ENCODE data around the gene EXD3. TPM values are rescaled to one million over a fixed set of nuclear protein-coding genes. Genes with fewer than 3 reads are reported as not detected.

The EXD3 gene
- total and polyA plus RNA-seq, 7 donors, result 8.9 to 29.7 (median 18.0) TPM

DNA sequence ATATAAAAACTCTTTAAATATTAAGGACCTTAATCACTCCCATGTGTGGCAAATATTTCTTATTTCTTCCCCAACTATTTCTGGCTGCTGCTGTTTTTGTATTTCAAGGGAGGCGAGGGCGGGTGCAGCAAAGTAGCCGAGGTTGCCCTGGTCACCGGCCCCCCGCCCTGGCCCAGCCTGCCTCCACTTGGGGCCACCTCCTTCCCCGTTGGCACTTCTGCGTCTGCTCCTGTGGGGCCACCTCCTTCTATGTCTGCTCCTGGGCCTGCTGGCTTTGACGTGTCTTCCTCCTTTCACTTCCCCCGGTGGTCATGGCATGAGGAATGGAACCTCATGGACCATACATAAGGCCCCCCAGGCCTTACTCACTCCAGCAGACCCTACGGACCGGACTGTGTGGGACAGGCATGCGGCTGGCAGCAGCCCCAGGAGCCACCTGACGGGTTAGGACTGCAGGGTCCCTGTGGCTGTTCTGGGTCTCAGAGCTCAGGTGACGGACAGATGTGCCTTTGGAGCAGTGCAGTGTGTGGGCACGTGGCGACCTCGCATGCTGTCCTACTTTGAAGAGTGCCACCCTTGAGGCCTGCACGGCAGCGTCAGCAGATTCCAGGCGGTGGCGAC, 24.0 kb upstream of the EXD3 start:
- TF ChIP-seq POLR2AphosphoS5 (IDR thresholded peaks at IDR 0.05) (no peak), POLR2A (IDR thresholded peaks at IDR 0.05) (no peak), EP300 (IDR thresholded peaks at IDR 0.05) (no peak)
- TF ChIP-seq, protein P1, sequence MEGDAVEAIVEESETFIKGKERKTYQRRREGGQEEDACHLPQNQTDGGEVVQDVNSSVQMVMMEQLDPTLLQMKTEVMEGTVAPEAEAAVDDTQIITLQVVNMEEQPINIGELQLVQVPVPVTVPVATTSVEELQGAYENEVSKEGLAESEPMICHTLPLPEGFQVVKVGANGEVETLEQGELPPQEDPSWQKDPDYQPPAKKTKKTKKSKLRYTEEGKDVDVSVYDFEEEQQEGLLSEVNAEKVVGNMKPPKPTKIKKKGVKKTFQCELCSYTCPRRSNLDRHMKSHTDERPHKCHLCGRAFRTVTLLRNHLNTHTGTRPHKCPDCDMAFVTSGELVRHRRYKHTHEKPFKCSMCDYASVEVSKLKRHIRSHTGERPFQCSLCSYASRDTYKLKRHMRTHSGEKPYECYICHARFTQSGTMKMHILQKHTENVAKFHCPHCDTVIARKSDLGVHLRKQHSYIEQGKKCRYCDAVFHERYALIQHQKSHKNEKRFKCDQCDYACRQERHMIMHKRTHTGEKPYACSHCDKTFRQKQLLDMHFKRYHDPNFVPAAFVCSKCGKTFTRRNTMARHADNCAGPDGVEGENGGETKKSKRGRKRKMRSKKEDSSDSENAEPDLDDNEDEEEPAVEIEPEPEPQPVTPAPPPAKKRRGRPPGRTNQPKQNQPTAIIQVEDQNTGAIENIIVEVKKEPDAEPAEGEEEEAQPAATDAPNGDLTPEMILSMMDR (IDR thresholded peaks at IDR 0.05), result no peak
- DNase-seq, result no peak
- Histone ChIP-seq H3K36me3 (peaks cover 0 to 13% (median 6%) of the 10 kb centered on the region in 4 donors), H3K9me3 (peaks cover 0 to 3% (median 0%) of the 10 kb centered on the region in 4 donors), H3K27me3 (peaks cover 2 to 30% (median 9%) of the 10 kb centered on the region in 3 donors), H3K4me1 (peaks cover 0 to 9% (median 8%) of the 10 kb centered on the region in 4 donors), H3K4me3 (no peak overlapping the region), H3K27ac (no peak overlapping the region)
- intact Hi-C loops (cut with DNase I), result no loop called here
- WGBS, 2 donors, result 80 to 82% methylated on average over 21 of the region's 21 CpGs

DNA sequence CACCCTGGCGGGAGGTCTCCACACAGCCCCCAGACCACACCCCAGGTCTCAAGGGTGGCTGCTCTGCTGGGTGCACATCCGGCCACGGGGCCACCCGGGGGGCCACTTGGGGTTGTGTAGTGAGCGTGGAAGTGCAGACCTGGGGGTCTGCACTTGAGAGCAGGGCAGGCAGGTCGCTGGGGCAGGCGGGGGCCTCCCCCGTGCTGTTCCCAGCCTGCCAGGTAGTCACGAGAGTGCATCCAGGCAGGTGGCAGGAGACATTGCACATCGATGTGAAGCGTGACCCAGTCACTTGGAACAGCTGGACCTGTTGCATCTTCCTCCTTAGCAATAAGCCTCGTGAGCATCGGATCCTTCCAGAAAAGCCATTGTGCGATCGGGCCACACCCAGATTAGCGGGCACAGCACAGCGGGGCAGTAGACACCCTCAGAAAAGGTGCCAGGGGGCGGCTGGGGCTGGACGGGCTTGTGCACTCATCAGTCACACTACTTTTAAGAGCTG, 23.0 kb upstream of the EXD3 start:
- H3K4me1 ChIP-seq, result peaks cover 0 to 17% (median 16%) of the 10 kb centered on the region in 4 donors
- H3K4me3 ChIP-seq, result no peak overlapping the region
- peaks cover 10 to 39% (median 19%) of the 10 kb centered on the region in 3 donors for H3K27me3 ChIP-seq
- TF ChIP-seq POLR2A (IDR thresholded peaks at IDR 0.05) (no peak), EP300 (IDR thresholded peaks at IDR 0.05) (no peak), POLR2AphosphoS5 (IDR thresholded peaks at IDR 0.05) (no peak)
- TF ChIP-seq, protein P1 (IDR thresholded peaks at IDR 0.05), result no peak
- intact Hi-C loops (cut with DNase I), result loop anchor here (2.0 kb wide), 1 partner anchor 21 kb away; no protein-coding TSS in a partner anchor
- no peak for DNase-seq
- 11 to 56% methylated on average over 19 of the region's 19 CpGs for WGBS, 2 donors
- H3K36me3 ChIP-seq, result peaks cover 0 to 13% (median 6%) of the 10 kb centered on the region in 4 donors
- H3K9me3 ChIP-seq, result peaks cover 0 to 3% (median 0%) of the 10 kb centered on the region in 4 donors
- H3K27ac ChIP-seq, result no peak overlapping the region

DNA sequence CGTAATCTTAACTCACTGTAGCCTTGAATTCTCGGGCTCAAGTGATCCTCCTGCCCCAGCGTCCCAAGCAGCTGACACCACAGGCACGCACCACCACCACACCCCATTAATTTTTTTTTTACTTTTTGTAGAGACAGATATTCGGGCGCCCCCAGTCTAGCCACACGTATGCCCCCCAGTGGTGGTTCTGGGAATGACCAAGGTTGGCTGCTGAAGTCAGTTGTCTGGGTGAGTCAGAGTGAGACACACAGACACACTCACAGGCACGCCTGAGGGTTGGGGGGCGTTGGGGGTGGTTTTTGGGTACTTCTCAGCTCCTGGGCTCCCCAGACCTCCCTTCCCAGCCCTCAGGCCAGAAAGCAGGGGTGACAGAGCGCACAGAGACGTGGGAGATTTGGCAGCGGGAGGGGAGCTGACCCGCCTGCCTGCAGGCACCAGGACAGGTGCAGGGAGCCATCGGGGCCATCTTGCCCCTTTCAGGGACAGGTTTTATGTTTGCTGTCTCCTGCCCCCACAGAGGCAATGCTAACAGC, 22.4 kb upstream of the EXD3 start:
- 5 to 17% methylated on average over 14 of the region's 14 CpGs for WGBS, 2 donors
- Histone ChIP-seq H3K9me3 (peaks cover 0 to 3% (median 0%) of the 10 kb centered on the region in 4 donors), H3K4me1 (peaks cover 0 to 17% (median 16%) of the 10 kb centered on the region in 4 donors), H3K27me3 (peaks cover 10 to 39% (median 19%) of the 10 kb centered on the region in 3 donors), H3K27ac (no peak overlapping the region), H3K36me3 (peaks cover 0 to 13% (median 6%) of the 10 kb centered on the region in 4 donors), H3K4me3 (no peak overlapping the region)
- intact Hi-C loops (cut with DNase I), result loop anchor here (2.0 kb wide), 1 partner anchor 21 kb away; no protein-coding TSS in a partner anchor
- DNase-seq, result peak; percentile 87
- TF ChIP-seq POLR2A (IDR thresholded peaks at IDR 0.05) (no peak), POLR2AphosphoS5 (IDR thresholded peaks at IDR 0.05) (no peak), EP300 (IDR thresholded peaks at IDR 0.05) (no peak)
- TF ChIP-seq, protein P1 (IDR thresholded peaks at IDR 0.05), result peak; percentile 69 to 85 (median 80)

DNA sequence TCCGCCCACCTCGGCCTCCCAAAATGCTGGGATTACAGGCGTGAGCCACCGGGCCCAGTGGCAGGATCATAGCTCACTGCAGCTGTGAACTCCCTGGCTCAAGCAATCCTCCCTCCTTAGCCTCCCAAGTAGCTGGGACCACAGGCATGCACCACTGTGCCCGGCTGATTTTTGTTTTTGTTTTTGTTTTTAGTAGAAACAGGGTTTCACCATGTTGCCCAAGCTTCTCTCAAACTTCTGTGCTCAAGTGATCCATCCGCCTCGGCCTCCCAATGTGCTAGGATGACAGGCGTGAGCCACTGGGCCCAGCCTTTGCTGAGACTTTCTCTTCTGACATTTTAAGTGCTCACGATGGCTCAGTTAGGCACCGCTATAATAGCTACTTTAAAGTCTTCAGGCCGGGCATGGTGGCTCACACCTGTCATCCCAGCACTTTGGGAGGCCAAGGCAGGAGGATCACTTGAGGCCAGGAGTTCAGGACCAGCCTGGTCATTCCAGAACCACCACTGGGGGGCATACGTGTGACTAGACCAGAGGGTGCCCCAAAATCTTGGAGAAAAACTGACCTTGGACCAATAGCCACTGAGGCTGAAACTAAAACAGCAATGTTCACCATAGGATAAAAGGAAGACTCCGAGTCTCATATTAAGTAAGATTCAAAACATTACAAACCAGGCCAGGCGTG, 21.3 kb upstream of the EXD3 start:
- Histone ChIP-seq H3K27ac (no peak overlapping the region), H3K27me3 (peaks cover 10 to 43% (median 19%) of the 10 kb centered on the region in 3 donors), H3K4me1 (peaks cover 0 to 17% (median 16%) of the 10 kb centered on the region in 4 donors), H3K9me3 (peaks cover 0 to 3% (median 0%) of the 10 kb centered on the region in 4 donors), H3K4me3 (no peak overlapping the region), H3K36me3 (peaks cover 0 to 7% (median 3%) of the 10 kb centered on the region in 4 donors)
- intact Hi-C loops (cut with DNase I), result loop anchor here (2.0 kb wide), 1 partner anchor 19 kb away; no protein-coding TSS in a partner anchor
- WGBS, 2 donors, result 85 to 89% methylated on average over 14 of the region's 14 CpGs
- TF ChIP-seq, protein P1 (IDR thresholded peaks at IDR 0.05), result no peak
- no peak for TF ChIP-seq POLR2AphosphoS5 (IDR thresholded peaks at IDR 0.05)
- TF ChIP-seq EP300 (IDR thresholded peaks at IDR 0.05), result no peak
- TF ChIP-seq POLR2A (IDR thresholded peaks at IDR 0.05), result no peak
- no peak for DNase-seq

All from sigmoid colon (tissue), 7 donors.